ENCODE results near the gene SYF2.
"Not testable (repeated sequence)": the region's sequence is repeated elsewhere in the genome, so short reads cannot be mapped to it uniquely, and the experiment has no call there.

The SYF2 gene

GRCh38 chr1:25205786-25206185 lies 26.5 kb downstream of the SYF2 start:
- no peak for DNase-seq

GRCh38 chr1:25204797-25205480 lies 27.4 kb downstream of the SYF2 start:
- peak; percentile 19 to 71 (median 69) for DNase-seq

GRCh38 chr1:25201006-25201405 lies 31.3 kb downstream of the SYF2 start:
- DNase-seq, result no peak

DNA sequence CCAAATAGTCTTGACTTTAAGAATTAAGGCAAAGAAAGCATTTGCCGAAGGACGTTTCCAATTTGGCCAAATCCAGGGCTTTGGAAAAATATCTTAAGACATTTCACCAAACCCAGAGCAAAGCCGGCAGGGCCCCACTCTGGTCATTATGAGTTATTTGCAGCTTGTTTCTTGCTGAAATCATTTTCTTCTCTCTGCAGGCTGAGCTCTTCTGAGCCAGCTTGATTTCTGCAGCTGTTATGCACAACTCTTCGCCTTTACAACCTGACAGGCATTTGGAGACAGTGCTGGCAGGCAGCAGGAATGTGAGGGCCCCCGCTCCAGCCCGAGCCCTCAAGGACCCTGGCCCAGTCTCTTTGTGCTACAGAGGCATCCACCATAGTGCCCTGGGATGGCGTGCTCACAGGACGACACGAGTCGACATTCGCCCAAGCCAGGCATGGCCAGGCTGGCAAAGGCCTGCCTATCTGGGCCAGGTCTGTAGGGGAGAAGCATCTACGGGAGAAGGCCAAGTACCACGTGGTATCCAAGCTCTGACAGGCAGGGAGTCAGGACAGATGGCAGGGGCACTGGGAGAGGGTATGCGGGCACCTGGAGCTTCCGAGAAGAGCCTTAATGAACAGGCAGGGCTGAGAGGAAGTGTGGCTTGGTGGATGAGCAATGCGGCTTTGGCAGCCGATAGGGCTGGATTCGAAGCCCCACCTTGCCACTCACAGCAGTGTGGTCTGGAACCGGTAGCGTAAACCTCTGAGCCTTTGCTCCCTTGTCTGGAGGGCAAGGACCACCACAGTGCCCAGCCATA lies 32.3 kb downstream of the SYF2 start:
- DNase-seq, result no peak

- DNase-seq, result peak; percentile 22 to 75 (median 39)
Measured at GRCh38 chr1:25198663-25199252, 33.5 kb downstream of the SYF2 start.

GRCh38 chr1:25197982-25198662 lies 34.2 kb downstream of the SYF2 start:
- DNase-seq, result no peak

DNA sequence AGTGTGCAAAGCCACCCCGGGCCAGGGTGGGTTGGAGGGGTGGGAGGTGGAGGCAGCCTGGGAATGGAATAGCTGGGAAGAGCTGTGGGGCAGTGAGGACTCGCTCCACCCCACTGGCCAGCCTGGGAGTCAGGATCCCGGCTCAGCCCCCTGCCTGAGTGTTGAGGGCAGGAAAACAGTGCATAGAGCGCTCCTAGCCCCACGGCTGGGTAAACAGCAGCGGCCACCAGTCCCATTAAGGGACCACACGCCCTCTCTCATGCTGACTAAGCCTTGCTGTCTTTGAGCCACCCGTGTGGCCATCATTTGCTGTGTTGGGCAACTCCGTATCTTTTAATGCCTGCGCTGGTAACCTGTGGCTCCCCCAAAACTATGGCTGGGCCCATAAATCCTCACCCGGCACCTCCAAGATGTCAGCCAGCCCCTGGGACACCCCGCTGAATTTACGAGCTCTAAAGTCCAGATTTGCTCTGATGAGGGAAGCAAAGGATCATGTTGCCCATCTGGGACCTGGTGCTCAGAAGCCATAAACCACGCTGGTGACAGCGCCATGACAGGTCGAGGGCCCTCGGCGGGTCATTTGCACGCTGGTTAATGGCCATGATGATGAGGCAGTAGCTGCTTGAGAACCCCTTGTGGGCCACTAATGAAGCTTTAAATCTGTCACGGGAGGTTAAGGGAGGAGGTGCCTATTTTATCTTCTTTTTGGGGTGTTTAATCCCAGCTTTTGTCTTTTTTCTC lies 34.9 kb downstream of the SYF2 start:
- peak; percentile 63 to 97 (median 91) for DNase-seq

DNA sequence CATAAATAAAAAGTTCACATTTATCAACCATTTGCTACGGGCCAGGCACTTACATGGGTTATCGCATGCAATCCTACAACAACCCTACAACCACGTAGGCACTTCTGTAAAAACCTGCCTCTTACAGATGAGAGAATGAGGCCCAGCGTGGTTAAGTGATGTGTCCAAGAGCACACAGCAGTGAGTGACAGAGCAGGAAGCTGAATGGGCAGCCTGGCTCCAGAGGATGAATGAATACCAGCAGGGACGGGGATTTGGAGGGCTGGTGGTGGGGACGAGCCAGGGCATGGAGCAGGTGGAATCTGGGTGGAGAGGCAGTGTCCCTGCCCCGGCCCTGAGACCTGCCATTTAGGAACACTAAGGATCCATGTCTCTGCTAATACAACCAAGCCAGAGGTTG lies 35.5 kb downstream of the SYF2 start:
- DNase-seq, result peak in 1 of 3 experiments; percentile 17

- DNase-seq, result peak; percentile 58 to 78 (median 71)
Measured at GRCh38 chr1:25195835-25196234, 36.5 kb downstream of the SYF2 start.

DNA sequence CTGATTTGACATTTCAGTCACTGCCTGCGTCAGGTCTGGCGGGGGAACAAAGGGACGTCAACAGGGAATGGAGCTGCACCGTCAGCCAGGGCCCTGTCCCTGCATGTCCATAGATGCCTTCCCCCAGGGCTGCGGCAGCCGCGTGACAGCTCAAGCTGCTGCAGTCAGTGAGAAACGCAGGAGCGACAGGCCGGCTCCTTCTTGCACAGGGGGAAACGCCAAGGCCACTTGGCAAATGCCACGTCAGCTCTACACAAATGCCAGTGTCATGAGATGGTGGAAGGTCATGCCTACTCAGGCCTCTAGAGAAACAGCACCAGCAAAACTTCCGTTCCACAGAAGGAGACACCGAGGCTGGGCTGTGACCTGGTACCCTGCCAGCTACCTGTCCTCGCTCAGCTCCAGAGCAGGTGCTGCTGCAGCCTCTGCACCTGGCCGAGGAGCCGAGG lies 37.7 kb downstream of the SYF2 start:
- peak in 1 of 3 experiments; percentile 13 for DNase-seq

- DNase-seq, result no peak
Measured at GRCh38 chr1:25194054-25194453, 38.2 kb downstream of the SYF2 start.

DNA sequence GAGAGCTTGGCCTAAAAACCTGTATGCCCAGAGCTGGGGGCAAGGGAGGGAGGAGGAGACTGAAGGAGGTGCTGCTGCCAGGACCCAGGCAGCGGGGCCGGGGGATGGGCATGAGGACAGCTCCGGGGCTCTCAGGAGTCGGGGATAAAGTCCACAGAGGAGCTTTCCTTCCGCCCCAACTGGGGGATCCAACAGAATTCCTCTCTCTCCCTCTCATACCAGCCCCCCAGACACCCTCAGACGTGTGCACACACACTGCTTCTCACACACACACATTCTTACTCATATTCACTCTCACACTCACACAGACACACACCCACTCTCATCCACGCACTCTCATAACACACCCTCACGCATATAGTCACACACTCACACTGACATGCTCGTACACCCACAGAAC lies 39.1 kb downstream of the SYF2 start:
- DNase-seq, result no peak

GRCh38 chr1:25192154-25192553 lies 40.1 kb downstream of the SYF2 start:
- DNase-seq, result no peak

GRCh38 chr1:25190260-25190659 lies 42.0 kb downstream of the SYF2 start:
- no peak for DNase-seq

- not testable (repeated sequence) for DNase-seq
Measured at GRCh38 chr1:25187904-25188303, 44.4 kb downstream of the SYF2 start.

- DNase-seq, result no peak
Measured at GRCh38 chr1:25187077-25187476, 45.2 kb downstream of the SYF2 start.

- no peak for DNase-seq
Measured at GRCh38 chr1:25186161-25187007, 45.9 kb downstream of the SYF2 start.

- DNase-seq, result no peak
Measured at GRCh38 chr1:25185409-25186160, 46.7 kb downstream of the SYF2 start.

GRCh38 chr1:25184001-25184762 lies 48.1 kb downstream of the SYF2 start:
- DNase-seq, result no peak

Measured in NCI-H1417 (cell line).